GM18909 (cell line): Measurements from ENCODE around the gene CYP46A1.

Experiments
- ATAC-seq: cut with Tn5 transposase; IDR thresholded peaks from one replicate; pipeline ENCODE4 v1.9.1; 2021; ENCODE audit warnings: mild to moderate bottlenecking; ENCODE audit not compliant: unreplicated experiment, poor library complexity

The CYP46A1 gene

GRCh38 chr14:99686557-99687283 lies 2.6 kb downstream of the CYP46A1 start:
- no peak for ATAC-seq

DNA sequence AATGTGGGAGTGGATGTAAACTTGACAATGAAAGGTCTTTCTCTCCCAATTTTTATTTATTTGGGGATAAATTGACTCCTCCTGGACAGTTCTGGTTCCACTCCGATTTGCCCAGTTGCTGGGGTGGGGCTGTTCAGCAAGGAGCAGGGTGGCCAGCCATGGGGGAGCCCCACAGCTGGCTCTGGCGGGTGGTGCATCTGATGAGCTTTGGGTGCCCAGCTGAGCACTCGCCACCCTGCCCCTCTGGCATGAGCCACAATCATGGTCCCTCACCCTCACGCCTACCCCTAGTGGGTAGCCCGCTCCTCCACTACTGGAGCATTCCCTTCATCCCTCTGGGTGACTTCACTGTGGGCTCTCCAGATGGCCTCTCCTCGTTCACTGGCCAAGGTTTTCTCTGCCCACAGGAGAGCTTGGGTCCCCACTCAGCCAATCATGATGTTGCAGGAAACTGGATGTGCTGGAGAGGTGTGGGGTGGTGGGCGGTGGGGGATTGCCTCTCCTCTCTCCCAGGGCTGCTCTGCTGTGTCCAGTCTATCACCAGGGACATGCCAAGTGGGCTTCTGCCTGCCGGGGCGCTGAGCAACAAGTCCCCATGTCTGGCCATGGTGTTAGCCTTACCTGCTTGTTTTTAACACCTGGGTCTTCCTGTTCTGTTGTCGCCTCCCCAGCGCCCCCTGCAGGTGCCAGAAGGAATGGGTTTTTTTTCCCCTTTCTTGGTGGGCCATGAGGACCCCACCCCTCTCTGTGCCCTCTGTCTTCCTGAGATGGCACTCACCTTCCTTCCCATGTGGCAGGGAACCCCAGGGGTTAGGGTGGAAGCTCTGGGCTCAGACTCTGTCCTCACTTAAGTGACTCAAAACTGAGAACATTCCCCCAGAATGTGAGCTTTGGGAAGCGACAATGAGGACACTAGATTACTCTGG lies 3.4 kb downstream of the CYP46A1 start:
- no peak for ATAC-seq

- no peak for ATAC-seq
Measured at GRCh38 chr14:99688210-99688581, 4.1 kb downstream of the CYP46A1 start.

- no peak for ATAC-seq
Measured at GRCh38 chr14:99688629-99689028, 4.5 kb downstream of the CYP46A1 start.

- ATAC-seq: no peak
Measured at GRCh38 chr14:99689266-99690236, 5.5 kb downstream of the CYP46A1 start.

DNA sequence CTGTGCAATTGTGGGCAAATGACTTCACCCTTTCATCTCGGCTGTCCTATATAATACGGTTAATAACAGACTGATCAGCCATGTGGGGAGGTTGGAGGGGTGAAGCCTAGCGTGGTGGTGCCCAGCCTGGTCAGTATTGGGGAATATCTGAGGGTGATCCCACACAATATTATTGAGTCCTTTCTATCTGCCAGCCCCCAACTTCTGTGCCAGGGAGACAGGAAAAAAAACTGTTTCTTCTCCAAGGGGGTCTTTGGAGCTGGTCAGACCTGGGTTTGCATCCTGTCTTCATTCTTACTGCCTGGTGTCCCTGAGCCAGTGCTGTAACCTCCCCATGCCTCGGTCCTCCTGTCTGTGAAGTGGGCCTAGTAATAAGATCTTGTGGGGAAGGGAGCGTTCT lies 6.5 kb downstream of the CYP46A1 start:
- no peak for ATAC-seq

- ATAC-seq: no peak
Measured at GRCh38 chr14:99691111-99691885, 7.2 kb downstream of the CYP46A1 start.

GRCh38 chr14:99693918-99694317 lies 9.8 kb downstream of the CYP46A1 start:
- no peak for ATAC-seq

GRCh38 chr14:99696929-99697328 lies 12.8 kb downstream of the CYP46A1 start:
- no peak for ATAC-seq

DNA sequence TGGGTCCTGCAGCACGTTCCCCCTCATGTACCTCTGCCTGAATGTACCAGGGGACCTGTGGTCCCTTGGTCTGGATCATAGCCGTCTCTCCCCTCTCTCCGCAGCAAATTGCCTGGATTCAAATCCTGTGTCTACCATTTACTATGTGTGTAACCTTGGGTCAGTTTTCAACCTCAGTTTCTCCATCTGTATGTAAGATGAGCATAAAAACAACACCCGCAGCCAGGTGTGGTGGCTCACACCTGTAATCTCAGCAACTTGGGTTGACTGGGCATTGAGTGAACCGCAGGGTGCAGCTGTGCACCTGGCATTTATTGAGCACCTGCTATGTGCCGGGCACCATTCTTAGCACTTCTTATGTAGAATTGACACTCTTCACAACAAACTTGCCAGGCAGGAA lies 14.1 kb downstream of the CYP46A1 start:
- no peak for ATAC-seq

GRCh38 chr14:99698642-99699041 lies 14.5 kb downstream of the CYP46A1 start:
- ATAC-seq: no peak

GRCh38 chr14:99699085-99699760 lies 15.1 kb downstream of the CYP46A1 start:
- no peak for ATAC-seq

GRCh38 chr14:99699861-99700260 lies 15.8 kb downstream of the CYP46A1 start:
- no peak for ATAC-seq

GRCh38 chr14:99700379-99700778 lies 16.3 kb downstream of the CYP46A1 start:
- no peak for ATAC-seq

DNA sequence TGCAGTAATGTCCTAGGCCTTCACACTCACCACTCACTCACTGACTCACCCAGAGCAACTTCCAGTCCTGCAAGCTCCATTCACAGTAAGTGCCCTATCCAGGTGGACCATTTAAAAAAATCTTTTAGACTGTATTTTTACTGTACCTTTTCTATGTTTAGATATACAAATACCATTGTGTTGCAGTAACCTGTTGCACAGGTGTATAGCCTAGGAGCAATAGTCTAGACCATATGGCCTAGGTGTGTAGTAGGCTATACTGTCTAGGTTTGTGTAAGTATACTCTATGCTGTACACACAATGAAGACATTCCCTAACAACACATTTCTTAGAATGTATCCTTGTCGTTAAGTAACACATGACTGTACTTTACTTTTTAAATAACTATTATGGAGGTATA lies 17.2 kb downstream of the CYP46A1 start:
- no peak for ATAC-seq

DNA sequence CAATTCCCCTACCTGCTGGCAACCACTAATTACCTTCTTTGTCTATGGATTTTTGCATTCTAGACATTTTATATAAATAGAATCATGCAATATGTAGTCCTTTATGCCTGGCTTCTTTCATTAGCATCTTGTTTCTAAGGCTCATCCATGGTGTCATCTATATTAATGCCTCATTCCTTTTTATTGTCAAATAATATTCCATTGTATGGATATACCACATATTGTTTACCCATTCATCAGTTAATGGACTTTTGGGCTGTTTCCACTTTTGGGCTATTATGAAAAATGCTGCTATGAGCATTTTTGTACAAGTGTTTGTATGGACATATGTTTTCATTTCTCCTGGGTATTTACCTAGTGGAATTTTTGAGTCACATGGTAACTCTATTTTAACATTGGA lies 18.0 kb downstream of the CYP46A1 start:
- ATAC-seq: no peak

GRCh38 chr14:99703381-99703780 lies 19.3 kb downstream of the CYP46A1 start:
- ATAC-seq: no peak

DNA sequence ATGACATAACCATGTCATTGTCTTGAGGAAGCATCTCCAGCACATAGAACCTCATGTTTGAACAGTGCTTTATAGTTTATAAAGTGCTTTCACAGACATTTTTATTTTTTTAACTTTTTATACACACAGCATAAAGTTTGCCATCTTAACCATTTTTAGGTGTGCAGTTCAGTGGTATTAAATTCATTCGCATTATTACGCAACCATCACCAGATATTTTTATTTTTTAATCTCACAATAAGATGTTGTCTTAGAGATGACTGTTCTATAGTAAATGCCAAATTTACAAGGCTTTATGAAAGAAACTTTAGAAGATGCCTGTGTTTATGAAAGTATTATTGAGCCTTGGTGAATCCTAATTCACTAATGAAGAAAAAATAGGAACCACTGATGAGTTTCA lies 19.9 kb downstream of the CYP46A1 start:
- ATAC-seq: no peak
